Lung microvascular endothelial cell (primary cell): ENCODE results near the gene CNNM3. TPM values are rescaled to one million over a fixed set of nuclear protein-coding genes. Genes with fewer than 3 reads are reported as not detected.

Source experiments
- DNase-seq, 2 donors: peaks; one replicate each; pipeline versions ENCODE4 v3.0.0 to v3.0.0-alpha.2; 2010; ENCODE audit warnings: low read depth in 2 of 2
- total RNA-seq: library from RNA; depleted of rRNA; stranded (reverse); fragments of >200 nt; gene quantifications from 2 replicates; pipeline ENCODE4 v1.2.1, GENCODE V29; 2014

Gene CNNM3
- total RNA-seq, 1 donor from 2014 or later = 9.9 TPM

- DNase-seq = peak; percentile 45 to 56
Observed at GRCh38 chr2:96816836-96817702, 1.0 kb downstream of the CNNM3 start.

DNA sequence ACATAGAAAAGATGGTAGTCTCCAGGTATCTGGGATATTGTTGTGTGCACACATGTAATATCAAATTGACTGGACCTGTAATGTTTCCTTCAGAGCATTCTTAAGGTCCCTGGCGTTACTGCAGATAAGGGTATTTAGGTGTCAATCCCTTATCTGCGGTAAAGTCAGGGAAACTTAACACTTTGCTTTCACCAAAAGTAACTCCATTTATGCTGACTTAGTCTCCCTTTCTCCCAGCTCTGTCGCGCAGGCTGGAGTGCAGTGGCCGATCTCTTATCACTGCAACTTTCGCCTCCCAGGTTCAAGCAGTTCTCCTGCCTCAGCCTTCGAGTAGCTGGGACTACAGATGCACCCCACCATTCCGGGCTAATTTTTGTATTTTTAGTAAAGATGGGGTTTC, 1.8 kb downstream of the CNNM3 start:
- DNase-seq = no peak

DNA sequence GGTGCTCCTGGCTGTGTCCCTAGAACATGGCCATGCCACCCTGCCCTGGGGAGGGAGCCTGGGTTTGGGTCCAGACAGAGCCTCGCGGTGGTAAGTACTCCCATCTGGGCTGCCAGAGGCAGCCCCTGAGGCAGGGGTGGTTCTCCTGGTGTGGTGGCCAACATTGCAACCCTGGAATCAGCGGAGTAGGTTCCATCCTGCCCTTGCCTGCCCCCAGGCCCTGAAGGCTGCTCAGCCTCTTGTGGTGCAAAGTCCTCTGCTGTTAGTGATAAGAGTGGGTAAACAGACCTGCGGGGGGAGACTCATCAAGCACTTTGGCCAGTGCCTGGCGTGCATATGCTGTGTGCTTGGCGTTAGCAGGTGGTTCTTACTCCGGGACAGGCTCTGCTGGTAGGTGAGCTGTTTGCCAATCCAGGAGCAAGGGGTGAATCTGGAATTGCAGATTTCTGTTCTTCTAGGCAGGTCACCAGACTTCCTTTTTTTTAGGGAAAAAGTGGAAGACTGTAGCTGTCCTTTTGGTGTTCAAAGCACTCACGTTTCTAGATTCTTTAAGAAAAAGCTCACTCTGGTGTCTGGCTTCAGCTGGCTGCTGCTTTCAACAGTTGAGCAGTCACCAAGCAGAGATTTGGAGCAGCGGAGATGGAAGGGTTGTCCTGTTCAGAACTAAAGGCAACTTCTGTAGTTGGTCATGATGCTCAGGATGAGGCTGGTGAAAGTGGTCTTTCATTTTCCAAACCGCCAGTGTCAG, 3.2 kb downstream of the CNNM3 start:
- DNase-seq = no peak

DNA sequence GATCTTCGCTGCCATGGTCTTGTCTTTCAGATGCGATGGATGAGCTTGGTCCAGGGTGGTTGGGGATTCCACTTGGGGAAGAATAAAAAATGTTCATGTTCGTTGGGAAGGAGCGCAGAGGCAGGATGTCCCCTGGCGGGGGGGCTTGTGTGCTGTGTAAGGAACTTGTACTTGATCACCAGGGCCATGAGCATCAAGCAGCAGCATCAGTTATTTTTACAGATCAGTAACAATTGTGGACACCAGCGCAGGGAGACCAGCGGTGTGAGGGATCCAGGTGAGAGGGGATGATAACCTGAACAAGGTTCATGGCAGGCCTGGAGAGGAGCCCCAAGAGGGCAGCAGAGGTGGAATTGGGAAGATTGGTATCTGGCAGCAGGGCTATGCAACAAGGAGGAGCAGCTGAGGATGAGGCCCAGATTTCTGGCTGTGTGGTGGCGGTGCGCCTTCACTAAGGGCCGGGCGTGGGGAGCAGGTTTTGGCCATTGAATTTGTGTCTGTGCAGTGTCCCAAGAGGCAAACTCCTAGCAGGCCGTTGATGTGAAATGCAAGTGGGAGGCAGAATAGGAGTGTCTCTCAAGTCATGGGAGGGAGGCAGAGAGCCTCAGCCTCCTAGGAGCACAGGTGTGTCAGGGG, 3.9 kb downstream of the CNNM3 start:
- DNase-seq = no peak

DNA sequence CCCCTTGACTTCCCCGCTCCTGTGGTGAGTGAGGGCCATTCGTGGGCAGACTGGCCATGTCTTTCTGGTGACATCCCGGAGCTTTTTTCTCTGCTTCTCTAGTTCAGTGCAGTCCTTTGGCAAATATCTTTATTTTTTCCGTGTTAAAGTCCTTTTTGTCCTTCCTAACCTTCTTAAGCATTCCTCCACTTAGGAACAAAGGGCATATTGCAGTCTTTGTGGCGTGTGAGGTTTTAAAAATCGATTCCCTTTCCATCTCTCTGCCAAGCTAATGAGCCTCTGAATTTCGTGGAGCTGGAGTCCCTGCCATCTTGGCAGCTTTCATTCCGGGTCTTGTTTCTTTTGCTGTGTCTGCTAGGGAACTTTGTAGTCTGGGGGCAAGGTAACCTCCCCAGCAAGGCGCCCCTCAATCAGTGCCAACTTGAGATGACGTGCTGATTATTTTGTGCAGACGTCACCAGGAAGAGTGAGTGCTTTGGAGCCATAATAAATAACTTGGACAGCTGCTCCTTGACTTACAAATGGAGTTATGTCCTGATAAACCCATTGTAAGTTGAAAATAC, 5.1 kb downstream of the CNNM3 start:
- no peak for DNase-seq

GRCh38 chr2:96822786-96823185, 6.7 kb downstream of the CNNM3 start:
- no peak for DNase-seq

GRCh38 chr2:96823198-96823597, 7.1 kb downstream of the CNNM3 start:
- no peak for DNase-seq

- DNase-seq = no peak
Observed at GRCh38 chr2:96824079-96824870, 8.2 kb downstream of the CNNM3 start.

DNA sequence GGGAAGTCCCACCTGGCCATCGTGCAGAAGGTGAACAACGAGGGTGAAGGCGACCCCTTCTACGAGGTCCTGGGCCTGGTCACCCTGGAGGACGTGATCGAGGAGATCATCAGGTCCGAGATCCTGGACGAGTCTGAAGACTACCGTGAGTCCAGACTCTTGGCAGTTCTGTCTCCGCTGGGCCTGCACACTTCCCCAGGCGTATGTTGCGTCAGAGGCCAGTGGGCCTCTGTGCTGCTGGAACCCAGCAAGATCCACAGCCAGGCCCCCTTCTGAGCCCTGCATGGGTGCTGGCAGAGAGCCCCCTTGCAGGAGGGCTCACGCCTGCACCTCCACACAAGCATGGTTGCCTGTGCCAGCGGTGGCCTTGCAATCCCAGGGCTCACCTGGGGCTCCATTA, 9.0 kb downstream of the CNNM3 start:
- DNase-seq = no peak

- no peak for DNase-seq
Observed at GRCh38 chr2:96826546-96827278, 10.6 kb downstream of the CNNM3 start.

- DNase-seq = no peak
Observed at GRCh38 chr2:96828436-96828835, 12.4 kb downstream of the CNNM3 start.

GRCh38 chr2:96828874-96829273, 12.8 kb downstream of the CNNM3 start:
- DNase-seq = no peak

DNA sequence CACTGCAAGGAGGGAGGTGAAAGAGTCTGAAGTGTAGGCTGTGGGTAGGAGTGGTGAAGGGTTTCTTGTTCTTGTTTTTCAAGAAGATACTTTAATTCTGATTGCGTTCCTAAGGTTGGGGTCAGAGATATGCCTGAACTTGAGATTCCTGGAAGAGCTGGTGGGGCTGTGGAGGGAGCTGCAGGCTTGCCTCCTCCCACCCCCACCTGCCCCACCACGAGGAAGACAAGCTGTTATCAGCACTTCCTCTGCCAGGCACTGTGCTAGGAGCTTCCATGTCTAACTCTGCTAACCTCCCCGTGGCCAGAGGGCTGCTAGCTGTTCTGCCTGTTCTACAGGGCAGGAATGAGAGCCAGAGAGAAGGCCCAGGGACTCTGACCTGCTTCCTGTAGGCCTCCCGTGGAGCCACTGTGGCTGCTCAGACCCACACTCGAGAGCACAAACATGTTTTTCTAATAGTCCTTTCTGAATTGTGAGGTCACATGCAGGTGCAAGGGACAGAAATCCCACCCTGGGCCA, 14.0 kb downstream of the CNNM3 start:
- no peak for DNase-seq

DNA sequence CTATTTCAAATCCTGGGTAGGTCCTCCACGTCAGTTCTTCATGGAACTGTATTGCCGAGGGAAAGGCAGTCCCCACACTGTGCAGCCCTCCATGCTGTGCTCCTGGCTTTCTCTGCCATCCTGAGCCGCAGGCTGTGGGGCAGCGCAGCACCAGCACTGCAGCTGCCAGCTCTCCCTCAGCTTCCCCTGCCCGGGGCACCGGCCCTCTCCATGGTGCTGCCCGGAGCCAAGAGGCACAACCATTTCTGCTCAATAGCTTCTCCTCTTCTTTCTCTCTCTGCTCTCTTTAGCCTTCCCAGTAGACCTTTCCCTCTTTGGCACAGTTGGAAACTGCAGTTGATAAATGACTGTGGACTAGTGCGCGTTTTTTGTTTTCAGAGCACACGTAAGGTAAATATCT, 15.6 kb downstream of the CNNM3 start:
- no peak for DNase-seq

GRCh38 chr2:96832408-96832753, 16.3 kb downstream of the CNNM3 start:
- no peak for DNase-seq

DNA sequence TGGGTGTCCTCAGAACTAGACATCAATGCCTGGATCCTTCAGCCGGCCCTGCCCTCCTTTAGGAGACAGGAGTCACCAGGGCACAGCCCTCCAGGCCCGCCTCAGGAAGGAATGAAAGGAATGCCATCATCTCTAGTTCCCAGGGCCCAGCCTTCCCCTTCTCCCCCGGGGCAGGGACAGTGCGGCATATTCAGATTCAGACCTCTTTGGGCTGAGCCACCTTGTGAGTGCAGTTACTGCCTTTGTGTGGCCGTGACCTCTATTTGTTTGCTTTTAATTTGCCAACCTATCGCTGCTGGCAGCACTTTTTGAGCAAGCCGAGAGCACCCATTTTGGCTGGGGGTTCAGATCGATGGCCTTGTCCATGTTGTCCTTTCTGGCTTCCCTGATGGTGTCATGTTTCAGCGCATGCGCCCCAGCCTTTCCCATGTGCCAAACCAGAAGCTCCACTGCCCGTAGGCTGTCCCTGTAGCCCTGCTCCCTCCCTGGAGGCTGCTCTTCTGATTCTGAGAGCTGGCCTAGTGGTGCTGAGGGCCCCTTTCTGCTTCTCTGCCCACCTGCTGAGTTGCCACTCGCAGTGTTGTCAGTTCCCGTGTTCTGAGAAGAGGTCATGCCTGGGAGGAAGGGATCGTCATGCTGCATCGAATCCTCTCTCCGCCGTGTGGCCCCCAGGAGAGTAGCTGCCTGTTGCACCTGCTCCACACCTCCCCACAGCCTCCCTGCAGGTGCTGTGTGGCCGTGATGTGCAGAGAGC, 16.9 kb downstream of the CNNM3 start:
- no peak for DNase-seq

GRCh38 chr2:96835830-96836229, 19.8 kb downstream of the CNNM3 start:
- DNase-seq = no peak

- DNase-seq = no peak
Observed at GRCh38 chr2:96837575-96837974, 21.5 kb downstream of the CNNM3 start.
